GM13976 (cell line): ENCODE measurements around the gene EXOC3.

Experiments used
- DNase-seq: peaks from one replicate; pipeline ENCODE4 v3.0.0; 2012; ENCODE audit warnings: low spot score
- CTCF ChIP-seq: IDR thresholded peaks from 2 replicates; pipeline ENCODE4 v1.5.1; 2012; ENCODE audit warnings: borderline replicate concordance, mild to moderate bottlenecking; ENCODE audit not compliant: insufficient read depth; ENCODE audit errors: extremely low read depth, missing control alignments, control extremely low read depth
- in situ Hi-C: fragments of 300-500 bp; cut with MboI; formaldehyde crosslinking; loops from one replicate; pipeline ENCODE4 v1.12.0; 2022; ENCODE audit warnings: low sequenced_read_pairs, mixed read lengths, inconsistent platforms; ENCODE audit not compliant: unreplicated experiment

Gene EXOC3

GRCh38 chr5:419970-420369 is 23.0 kb upstream of the EXOC3 start:
- TF ChIP-seq CTCF: no peak
- in situ Hi-C loops: no loop called here
- DNase-seq: no peak

GRCh38 chr5:420632-421286 is 22.2 kb upstream of the EXOC3 start:
- no peak for DNase-seq
- in situ Hi-C loops: no loop called here
- TF ChIP-seq CTCF: no peak

GRCh38 chr5:421287-421880 is 21.6 kb upstream of the EXOC3 start:
- no peak for DNase-seq

GRCh38 chr5:421901-422300 is 21.1 kb upstream of the EXOC3 start:
- DNase-seq: no peak
- in situ Hi-C loops: no loop called here
- TF ChIP-seq CTCF: no peak

More at GRCh38 chr5:421287-421880, 21.6 kb upstream of the EXOC3 start:
- no peak for TF ChIP-seq CTCF
- in situ Hi-C loops: no loop called here

GRCh38 chr5:422323-423232 is 20.4 kb upstream of the EXOC3 start:
- DNase-seq: no peak
- no peak for TF ChIP-seq CTCF
- in situ Hi-C loops: no loop called here

- in situ Hi-C loops: no loop called here
- no peak for TF ChIP-seq CTCF
- DNase-seq: no peak
Observed at GRCh38 chr5:423233-423565, 19.8 kb upstream of the EXOC3 start.
